ENCODE results near the gene ABCE1. TPM values are rescaled to one million over a fixed set of nuclear protein-coding genes. Genes with fewer than 3 reads are reported as not detected.

ABCE1 gene
- total RNA-seq, 1 experiment from 2014 or later = 73.7 TPM

GRCh38 chr4:145155268-145155870, 57.3 kb downstream of the ABCE1 start:
- no peaks in the 10 kb centered on the region for H3K27me3 ChIP-seq (ENCODE audit: control insufficient read depth, insufficient read depth, low read length)
- intact Hi-C loops (cut with micrococcal nuclease; ENCODE audit: unreplicated experiment) = no loop called here
- no peak overlapping the region for H3K27ac ChIP-seq (ENCODE audit: low read length)
- in situ Hi-C loops (cut with HindIII; ENCODE audit: low pct_unique_long_range_greater_than_20kb, low sequenced_read_pairs) = no loop called here
- ChIA-PET CTCF (interaction anchor here (0.6 kb wide), 1 partner anchor 26 kb away, joined by 3 read pairs; no protein-coding TSS in a partner anchor), POLR2A (no interaction called here)
- H3K9me3 ChIP-seq (ENCODE audit: control insufficient read depth, insufficient read depth, low read depth, low read length) = no peaks in the 10 kb centered on the region
- H3K36me3 ChIP-seq (ENCODE audit: control insufficient read depth, insufficient read depth, low read length) = peaks cover 12% of the 10 kb centered on the region
- DNase-seq (ENCODE audit: low read depth, low spot score) = no peak
- BruUV-seq (replicated peaks) = no TSS peak
- no peak for ATAC-seq
- no peaks in the 10 kb centered on the region for H3K4me1 ChIP-seq (ENCODE audit: control insufficient read depth, insufficient read depth, low read length)
- TF ChIP-seq POLR2AphosphoS5 (IDR thresholded peaks at IDR 0.05; ENCODE audit: low read depth, low read length) = no peak
- TF ChIP-seq REST (IDR thresholded peaks at IDR 0.05; ENCODE audit: insufficient read depth in 1 of 2, low read depth in 2 of 2, low read length in 1 of 2) = no peak
- no peak for TF ChIP-seq TCF7L2 (IDR thresholded peaks at IDR 0.05; ENCODE audit: low read depth, low read length)
- no peak for TF ChIP-seq CTCF (IDR thresholded peaks at IDR 0.05)
- TF ChIP-seq SIN3A (IDR thresholded peaks at IDR 0.05; ENCODE audit: borderline replicate concordance, insufficient read depth, low read depth, low read length) = no peak
- no peak overlapping the region for H3K4me3 ChIP-seq (ENCODE audit: low read depth in 2 of 2, low read length in 2 of 2)

DNA sequence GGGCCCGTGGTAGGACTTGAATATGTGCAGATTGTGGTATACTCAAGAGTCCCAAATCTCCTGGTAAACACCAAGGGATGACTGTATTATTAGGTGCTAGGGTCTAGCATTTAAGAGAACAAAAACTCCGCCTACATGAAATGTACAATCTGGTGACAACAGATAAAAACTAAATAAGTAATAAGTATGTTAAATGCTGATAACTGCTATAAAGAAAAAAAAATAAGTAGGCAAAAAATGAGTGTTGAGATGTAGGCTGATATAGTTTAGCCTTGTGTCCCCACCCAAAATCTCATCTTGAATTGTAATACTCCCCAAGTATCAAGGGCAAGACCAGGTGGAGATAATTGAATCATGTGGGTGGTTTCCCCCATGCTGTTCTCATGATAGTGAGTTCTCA, 58.9 kb downstream of the ABCE1 start:
- POLR2A ChIA-PET = no interaction called here
- peaks cover 9% of the 10 kb centered on the region for H3K36me3 ChIP-seq (ENCODE audit: control insufficient read depth, insufficient read depth, low read length)
- no peaks in the 10 kb centered on the region for H3K4me1 ChIP-seq (ENCODE audit: control insufficient read depth, insufficient read depth, low read length)
- no peak for ATAC-seq
- H3K9me3 ChIP-seq (ENCODE audit: control insufficient read depth, insufficient read depth, low read depth, low read length) = no peaks in the 10 kb centered on the region
- DNase-seq (ENCODE audit: low read depth, low spot score) = no peak
- no TSS peak for BruUV-seq (replicated peaks)
- no peak overlapping the region for H3K27ac ChIP-seq (ENCODE audit: low read length)
- in situ Hi-C loops (cut with HindIII; ENCODE audit: low pct_unique_long_range_greater_than_20kb, low sequenced_read_pairs) (no loop called here), intact Hi-C loops (cut with micrococcal nuclease; ENCODE audit: unreplicated experiment) (no loop called here)
- TF ChIP-seq POLR2AphosphoS5 (IDR thresholded peaks at IDR 0.05; ENCODE audit: low read depth, low read length) (no peak), TCF7L2 (IDR thresholded peaks at IDR 0.05; ENCODE audit: low read depth, low read length) (no peak), REST (IDR thresholded peaks at IDR 0.05; ENCODE audit: insufficient read depth in 1 of 2, low read depth in 2 of 2, low read length in 1 of 2) (no peak), CTCF (IDR thresholded peaks at IDR 0.05) (no peak), SIN3A (IDR thresholded peaks at IDR 0.05; ENCODE audit: borderline replicate concordance, insufficient read depth, low read depth, low read length) (no peak)
- no peaks in the 10 kb centered on the region for H3K27me3 ChIP-seq (ENCODE audit: control insufficient read depth, insufficient read depth, low read length)
- CTCF ChIA-PET = no interaction called here
- H3K4me3 ChIP-seq (ENCODE audit: low read depth in 2 of 2, low read length in 2 of 2) = no peak overlapping the region

Measured in Panc1 (cell line).